Endothelial cell of umbilical vein (primary cell): ENCODE data around the gene SORL1.

Source experiments
- EZH2 ChIP-seq: IDR thresholded peaks from 2 replicates; pipeline ENCODE4 v1.6.1; 2012; ENCODE audit warnings: borderline replicate concordance, low read depth, mild to moderate bottlenecking, moderate library complexity, low read length, inconsistent platforms; ENCODE audit not compliant: severe bottlenecking
- FOS ChIP-seq: IDR thresholded peaks from 2 replicates; pipeline ENCODE4 v1.6.1; 2011; ENCODE audit warnings: mild to moderate bottlenecking, low read length, moderate library complexity, borderline replicate concordance; ENCODE audit not compliant: insufficient read depth
- JUN ChIP-seq: IDR thresholded peaks from 2 replicates; pipeline ENCODE4 v1.6.1; 2011; ENCODE audit warnings: borderline replicate concordance, low read depth; ENCODE audit not compliant: insufficient read length, insufficient read depth
- MYC ChIP-seq: IDR thresholded peaks from one replicate; pipeline ENCODE4 v1.6.1; 2011; ENCODE audit warnings: mild to moderate bottlenecking, low read depth, low read length
- POLR2A ChIP-seq: IDR thresholded peaks from 2 replicates; pipeline ENCODE4 v1.6.1; 2012; ENCODE audit warnings: low read depth, mild to moderate bottlenecking, control low read depth, low read length
- POLR2AphosphoS5 ChIP-seq: IDR thresholded peaks from 2 replicates; pipeline ENCODE4 v1.6.1; 2012; ENCODE audit warnings: low read depth, mild to moderate bottlenecking, control low read depth, low read length, moderate library complexity; ENCODE audit not compliant: insufficient read depth
- TF ChIP-seq, protein P1 (sequence below), 2 donors: IDR thresholded peaks; 1 replicate in 1 of 2; 2 replicates in 1 of 2; pipeline ENCODE4 v1.5.1; 2011; ENCODE audit warnings: low read length in 2 of 2, mild to moderate bottlenecking in 2 of 2, moderate library complexity in 2 of 2, control low read depth in 1 of 2, inconsistent platforms in 1 of 2, low read depth in 1 of 2; ENCODE audit not compliant: insufficient read depth in 1 of 2; ENCODE audit errors: extremely low read depth in 1 of 2

DNA sequence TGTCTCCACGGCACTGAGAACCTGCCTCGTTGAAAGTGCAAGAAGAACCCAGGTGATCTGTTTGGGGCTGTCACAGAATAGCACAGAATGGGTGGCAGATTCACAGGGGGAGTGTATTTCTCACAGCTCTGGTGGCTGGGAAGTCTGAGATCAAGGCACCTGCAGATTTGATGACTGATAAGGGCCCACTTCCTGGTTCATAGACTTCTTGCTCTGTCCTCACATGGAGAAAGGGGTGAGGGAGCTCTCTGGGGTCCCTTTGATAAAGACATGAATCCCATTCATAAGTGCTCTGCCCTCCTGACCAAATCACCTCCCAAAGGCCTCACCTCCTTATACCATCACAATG, 199.1 kb downstream of the SORL1 start:
- TF ChIP-seq, protein P1, sequence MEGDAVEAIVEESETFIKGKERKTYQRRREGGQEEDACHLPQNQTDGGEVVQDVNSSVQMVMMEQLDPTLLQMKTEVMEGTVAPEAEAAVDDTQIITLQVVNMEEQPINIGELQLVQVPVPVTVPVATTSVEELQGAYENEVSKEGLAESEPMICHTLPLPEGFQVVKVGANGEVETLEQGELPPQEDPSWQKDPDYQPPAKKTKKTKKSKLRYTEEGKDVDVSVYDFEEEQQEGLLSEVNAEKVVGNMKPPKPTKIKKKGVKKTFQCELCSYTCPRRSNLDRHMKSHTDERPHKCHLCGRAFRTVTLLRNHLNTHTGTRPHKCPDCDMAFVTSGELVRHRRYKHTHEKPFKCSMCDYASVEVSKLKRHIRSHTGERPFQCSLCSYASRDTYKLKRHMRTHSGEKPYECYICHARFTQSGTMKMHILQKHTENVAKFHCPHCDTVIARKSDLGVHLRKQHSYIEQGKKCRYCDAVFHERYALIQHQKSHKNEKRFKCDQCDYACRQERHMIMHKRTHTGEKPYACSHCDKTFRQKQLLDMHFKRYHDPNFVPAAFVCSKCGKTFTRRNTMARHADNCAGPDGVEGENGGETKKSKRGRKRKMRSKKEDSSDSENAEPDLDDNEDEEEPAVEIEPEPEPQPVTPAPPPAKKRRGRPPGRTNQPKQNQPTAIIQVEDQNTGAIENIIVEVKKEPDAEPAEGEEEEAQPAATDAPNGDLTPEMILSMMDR (IDR thresholded peaks at IDR 0.05; ENCODE audit: extremely low read depth in 1 of 2, insufficient read depth in 1 of 2, low read depth in 1 of 2, low read length in 2 of 2), result no peak
- TF ChIP-seq POLR2A (no peak), JUN (no peak), FOS (no peak), MYC (no peak), EZH2 (no peak), POLR2AphosphoS5 (no peak)
